ENCODE results near the gene FAM193A.

DNA sequence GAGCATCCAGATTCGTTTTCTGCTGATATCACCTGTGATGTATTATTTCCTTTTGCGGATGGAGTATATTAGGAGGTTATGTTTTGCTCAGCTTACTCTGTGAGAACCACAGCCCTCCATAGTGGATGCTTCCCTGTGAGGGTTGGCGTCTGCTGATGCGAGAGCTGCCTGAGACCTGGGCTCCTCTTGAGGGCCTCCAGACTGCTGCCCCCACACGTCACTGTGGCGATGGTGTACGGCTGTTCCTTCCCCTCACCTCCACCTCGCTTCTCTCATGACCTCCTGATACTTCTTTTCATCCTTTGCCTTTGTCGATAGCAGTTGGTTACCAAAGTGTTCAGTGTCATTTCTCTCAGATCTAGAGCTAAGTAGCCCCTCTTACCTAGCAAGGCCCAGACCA, 148.0 kb downstream of the FAM193A start:
- TF ChIP-seq, protein P1, sequence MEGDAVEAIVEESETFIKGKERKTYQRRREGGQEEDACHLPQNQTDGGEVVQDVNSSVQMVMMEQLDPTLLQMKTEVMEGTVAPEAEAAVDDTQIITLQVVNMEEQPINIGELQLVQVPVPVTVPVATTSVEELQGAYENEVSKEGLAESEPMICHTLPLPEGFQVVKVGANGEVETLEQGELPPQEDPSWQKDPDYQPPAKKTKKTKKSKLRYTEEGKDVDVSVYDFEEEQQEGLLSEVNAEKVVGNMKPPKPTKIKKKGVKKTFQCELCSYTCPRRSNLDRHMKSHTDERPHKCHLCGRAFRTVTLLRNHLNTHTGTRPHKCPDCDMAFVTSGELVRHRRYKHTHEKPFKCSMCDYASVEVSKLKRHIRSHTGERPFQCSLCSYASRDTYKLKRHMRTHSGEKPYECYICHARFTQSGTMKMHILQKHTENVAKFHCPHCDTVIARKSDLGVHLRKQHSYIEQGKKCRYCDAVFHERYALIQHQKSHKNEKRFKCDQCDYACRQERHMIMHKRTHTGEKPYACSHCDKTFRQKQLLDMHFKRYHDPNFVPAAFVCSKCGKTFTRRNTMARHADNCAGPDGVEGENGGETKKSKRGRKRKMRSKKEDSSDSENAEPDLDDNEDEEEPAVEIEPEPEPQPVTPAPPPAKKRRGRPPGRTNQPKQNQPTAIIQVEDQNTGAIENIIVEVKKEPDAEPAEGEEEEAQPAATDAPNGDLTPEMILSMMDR (IDR thresholded peaks at IDR 0.05), result no peak
- no peak for TF ChIP-seq ZFX (IDR thresholded peaks at IDR 0.05; ENCODE audit: borderline replicate concordance)
